Type B pancreatic cell (in vitro differentiated cells): ENCODE data around the gene DOCK1. TPM values are rescaled to one million over a fixed set of nuclear protein-coding genes. Genes with fewer than 3 reads are reported as not detected.

Experiments
- DNase-seq: peaks from one replicate; pipeline ENCODE4 v3.0.0; 2021; ENCODE audit warnings: mixed read lengths; ENCODE audit not compliant: unreplicated experiment; ENCODE audit errors: extremely low spot score
- H3K27ac Mint-ChIP-seq: 2 replicates; pipeline ENCODE4 v1.8.0; 2021; ENCODE audit warnings: mild to moderate bottlenecking, mixed read lengths
- H3K27me3 Mint-ChIP-seq: 2 replicates; pipeline ENCODE4 v1.8.0; 2021; ENCODE audit warnings: mixed read lengths
- H3K36me3 Mint-ChIP-seq: 2 replicates; pipeline ENCODE4 v1.8.0; 2021; ENCODE audit warnings: mixed read lengths
- H3K4me1 Mint-ChIP-seq: one replicate; pipeline ENCODE4 v1.8.0; 2021; ENCODE audit warnings: mixed read lengths; ENCODE audit not compliant: unreplicated experiment
- H3K4me3 Mint-ChIP-seq: 2 replicates; pipeline ENCODE4 v1.8.0; 2021; ENCODE audit warnings: mild to moderate bottlenecking, mixed read lengths
- H3K9me3 Mint-ChIP-seq: 2 replicates; pipeline ENCODE4 v1.8.0; 2021; ENCODE audit warnings: mixed read lengths
- total RNA-seq: library from RNA; stranded (reverse); gene quantifications from 2 replicates; pipeline ENCODE4 v1.2.1, GENCODE V29; 2021; ENCODE audit warnings: low replicate concordance
- TF ChIP-seq, protein P1 (sequence below): fragments of 200-600 bp; sonication (generic); conservative IDR thresholded peaks from 2 replicates; pipeline ENCODE4 v1.5.0; 2021; ENCODE audit warnings: antibody characterized with exemption, mild to moderate bottlenecking

Gene DOCK1
- total RNA-seq, 1 donor from 2014 or later, result 67.4 TPM

DNA sequence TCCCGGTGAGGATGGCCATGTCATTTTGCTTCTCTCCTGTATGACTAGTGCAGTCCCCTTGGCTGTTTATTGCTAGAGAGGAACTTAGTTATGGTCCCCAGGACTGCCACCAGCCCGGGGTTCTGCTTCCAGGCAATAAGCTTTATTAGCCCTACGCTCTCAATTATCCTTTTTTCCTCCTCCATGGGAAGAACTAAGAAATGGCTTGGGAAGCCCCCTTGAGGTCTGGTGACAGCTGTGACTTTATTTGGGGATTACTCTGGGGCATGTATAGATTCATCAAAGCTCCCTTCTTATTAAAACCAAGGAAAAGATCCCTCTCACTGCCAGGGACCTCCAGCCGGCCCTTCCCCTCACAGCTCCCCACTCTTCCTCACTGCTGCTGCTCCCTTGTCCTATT lies 446.3 kb downstream of the DOCK1 start:
- Mint-ChIP-seq H3K4me1 (peaks cover 7% of the 10 kb centered on the region), H3K36me3 (peaks cover 14% of the 10 kb centered on the region), H3K27ac (no peak overlapping the region), H3K4me3 (no peak overlapping the region), H3K9me3 (no peaks in the 10 kb centered on the region), H3K27me3 (no peaks in the 10 kb centered on the region)
- TF ChIP-seq, protein P1, sequence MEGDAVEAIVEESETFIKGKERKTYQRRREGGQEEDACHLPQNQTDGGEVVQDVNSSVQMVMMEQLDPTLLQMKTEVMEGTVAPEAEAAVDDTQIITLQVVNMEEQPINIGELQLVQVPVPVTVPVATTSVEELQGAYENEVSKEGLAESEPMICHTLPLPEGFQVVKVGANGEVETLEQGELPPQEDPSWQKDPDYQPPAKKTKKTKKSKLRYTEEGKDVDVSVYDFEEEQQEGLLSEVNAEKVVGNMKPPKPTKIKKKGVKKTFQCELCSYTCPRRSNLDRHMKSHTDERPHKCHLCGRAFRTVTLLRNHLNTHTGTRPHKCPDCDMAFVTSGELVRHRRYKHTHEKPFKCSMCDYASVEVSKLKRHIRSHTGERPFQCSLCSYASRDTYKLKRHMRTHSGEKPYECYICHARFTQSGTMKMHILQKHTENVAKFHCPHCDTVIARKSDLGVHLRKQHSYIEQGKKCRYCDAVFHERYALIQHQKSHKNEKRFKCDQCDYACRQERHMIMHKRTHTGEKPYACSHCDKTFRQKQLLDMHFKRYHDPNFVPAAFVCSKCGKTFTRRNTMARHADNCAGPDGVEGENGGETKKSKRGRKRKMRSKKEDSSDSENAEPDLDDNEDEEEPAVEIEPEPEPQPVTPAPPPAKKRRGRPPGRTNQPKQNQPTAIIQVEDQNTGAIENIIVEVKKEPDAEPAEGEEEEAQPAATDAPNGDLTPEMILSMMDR, result no peak
- DNase-seq, result no peak

DNA sequence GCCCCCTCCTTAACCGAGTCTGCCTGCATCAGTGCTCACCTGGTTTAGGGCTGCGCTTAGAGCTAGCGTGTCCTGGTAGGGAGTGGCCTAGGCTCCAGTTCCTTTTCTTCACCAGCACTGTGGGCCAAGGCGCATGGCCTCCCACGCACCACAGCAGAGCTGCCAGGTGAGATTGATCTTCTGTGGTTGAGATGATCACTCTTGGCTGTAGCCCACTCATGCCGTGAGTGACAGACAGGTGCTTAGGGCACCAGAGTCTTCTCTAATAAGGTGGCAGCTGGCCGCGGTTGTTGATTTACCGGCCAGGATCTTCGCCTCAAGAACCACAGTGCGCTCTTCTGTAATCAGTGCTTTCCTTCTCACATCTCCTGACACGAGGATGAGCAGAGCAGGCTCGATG lies 448.3 kb downstream of the DOCK1 start:
- Mint-ChIP-seq H3K4me3 (no peak overlapping the region), H3K4me1 (peaks cover 7% of the 10 kb centered on the region), H3K36me3 (peaks cover 14% of the 10 kb centered on the region), H3K9me3 (no peaks in the 10 kb centered on the region), H3K27ac (no peak overlapping the region), H3K27me3 (no peaks in the 10 kb centered on the region)
- TF ChIP-seq, protein P1, result no peak
- DNase-seq, result no peak

DNA sequence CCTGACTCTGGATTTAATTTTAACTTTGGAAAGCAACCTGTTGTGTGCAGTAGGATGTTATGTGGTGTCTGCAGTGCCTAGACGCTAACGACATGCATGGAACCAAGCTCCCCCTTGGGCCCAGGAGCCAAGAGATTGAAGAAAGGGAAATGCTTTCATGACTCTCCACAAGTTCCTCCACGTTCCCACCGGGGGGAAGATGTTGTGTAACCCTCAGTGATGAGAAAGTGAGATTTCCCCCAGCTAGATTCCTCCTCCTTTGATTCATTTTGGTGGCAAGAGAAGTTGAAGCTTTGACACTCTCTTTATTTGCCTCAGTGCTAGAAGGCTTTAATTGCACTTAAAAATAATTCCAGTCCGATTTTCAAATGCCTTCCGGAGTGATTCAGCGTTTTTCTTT lies 449.0 kb downstream of the DOCK1 start:
- TF ChIP-seq, protein P1, result no peak
- Mint-ChIP-seq H3K4me1 (peaks cover 7% of the 10 kb centered on the region), H3K9me3 (no peaks in the 10 kb centered on the region), H3K27me3 (no peaks in the 10 kb centered on the region), H3K36me3 (peaks cover 14% of the 10 kb centered on the region), H3K4me3 (no peak overlapping the region), H3K27ac (no peak overlapping the region)
- no peak for DNase-seq

DNA sequence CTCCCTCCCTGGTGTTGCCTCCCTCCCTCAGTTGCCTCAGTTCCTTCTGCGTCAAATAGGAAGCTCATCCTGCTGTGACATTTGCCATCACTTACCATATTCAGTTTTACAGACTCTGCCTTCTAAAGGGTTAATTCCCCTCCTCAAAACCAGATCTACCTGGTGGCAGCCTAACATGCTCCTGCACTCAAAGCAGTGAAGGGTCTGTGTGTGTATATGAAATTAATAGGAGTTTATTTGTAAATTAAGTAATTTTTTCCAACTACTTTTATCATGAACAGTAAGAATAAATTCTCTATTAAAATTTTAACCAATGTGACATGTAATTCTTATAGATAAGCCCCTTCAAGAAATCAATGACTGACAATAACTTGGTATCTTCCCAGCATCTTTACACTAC lies 449.8 kb downstream of the DOCK1 start:
- no peak for DNase-seq
- no peak overlapping the region for H3K4me3 Mint-ChIP-seq
- no peaks in the 10 kb centered on the region for H3K27me3 Mint-ChIP-seq
- peak overlapping the region; percentile 41 for H3K27ac Mint-ChIP-seq
- peaks cover 4% of the 10 kb centered on the region for H3K4me1 Mint-ChIP-seq
- H3K9me3 Mint-ChIP-seq, result no peaks in the 10 kb centered on the region
- H3K36me3 Mint-ChIP-seq, result peaks cover 10% of the 10 kb centered on the region
- TF ChIP-seq, protein P1, result peak; percentile 63

DNA sequence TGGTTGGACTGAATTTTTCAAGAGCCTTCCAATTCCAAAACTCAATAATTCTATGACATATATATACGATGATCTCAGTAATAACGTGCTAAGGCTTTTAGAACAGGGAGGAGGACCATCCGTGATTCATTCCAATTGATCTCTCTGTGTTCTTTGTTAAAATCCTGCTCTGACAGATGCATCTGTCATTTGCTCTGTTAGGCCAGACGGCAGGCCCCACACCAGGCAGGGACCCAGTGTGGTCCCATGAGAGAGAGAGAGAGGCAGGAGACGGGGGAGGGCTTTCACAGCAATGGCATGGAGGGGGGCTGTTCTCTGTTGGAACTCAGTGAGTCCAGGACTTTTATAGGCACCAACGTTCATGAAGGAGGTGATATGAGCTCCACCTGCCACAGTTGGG lies 451.1 kb downstream of the DOCK1 start:
- no peak for DNase-seq
- no peaks in the 10 kb centered on the region for H3K27me3 Mint-ChIP-seq
- H3K4me3 Mint-ChIP-seq, result no peak overlapping the region
- H3K36me3 Mint-ChIP-seq, result peaks cover 10% of the 10 kb centered on the region
- no peak overlapping the region for H3K27ac Mint-ChIP-seq
- no peaks in the 10 kb centered on the region for H3K9me3 Mint-ChIP-seq
- TF ChIP-seq, protein P1, result no peak
- H3K4me1 Mint-ChIP-seq, result peaks cover 4% of the 10 kb centered on the region

DNA sequence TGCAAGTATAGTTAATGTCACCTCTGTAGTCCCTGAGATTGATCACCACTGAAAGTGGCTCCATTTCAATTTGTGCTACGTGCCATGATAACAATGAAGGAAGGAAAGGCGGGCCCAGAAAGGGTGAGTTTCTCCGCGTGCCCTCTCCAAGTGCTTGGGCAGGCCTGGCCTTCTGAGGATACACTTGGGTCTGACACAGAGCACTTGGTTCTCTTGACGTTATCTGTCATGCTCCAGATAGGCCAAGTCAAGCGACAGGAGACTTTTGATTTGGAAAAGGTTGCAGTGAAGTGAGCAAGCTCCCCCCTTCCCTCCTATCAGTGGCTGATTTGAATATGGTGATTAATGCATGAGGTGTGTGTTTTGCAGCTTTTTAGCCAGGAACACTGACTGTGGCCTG lies 452.0 kb downstream of the DOCK1 start:
- no peak for DNase-seq
- TF ChIP-seq, protein P1, result no peak
- H3K4me3 Mint-ChIP-seq, result no peak overlapping the region
- H3K4me1 Mint-ChIP-seq, result peaks cover 4% of the 10 kb centered on the region
- H3K9me3 Mint-ChIP-seq, result no peaks in the 10 kb centered on the region
- peaks cover 10% of the 10 kb centered on the region for H3K36me3 Mint-ChIP-seq
- H3K27ac Mint-ChIP-seq, result no peak overlapping the region
- no peaks in the 10 kb centered on the region for H3K27me3 Mint-ChIP-seq
